HG02884 (cell line): Measurements from ENCODE around the gene TBC1D3K.
"Not testable (repeated sequence)": the region's sequence is repeated elsewhere in the genome, so short reads cannot be mapped to it uniquely, and the experiment has no call there.

Source experiments
- ATAC-seq: cut with Tn5 transposase; IDR thresholded peaks from one replicate; pipeline ENCODE4 v1.9.1; 2021; ENCODE audit warnings: mild to moderate bottlenecking, moderate library complexity; ENCODE audit not compliant: unreplicated experiment

Gene TBC1D3K

DNA sequence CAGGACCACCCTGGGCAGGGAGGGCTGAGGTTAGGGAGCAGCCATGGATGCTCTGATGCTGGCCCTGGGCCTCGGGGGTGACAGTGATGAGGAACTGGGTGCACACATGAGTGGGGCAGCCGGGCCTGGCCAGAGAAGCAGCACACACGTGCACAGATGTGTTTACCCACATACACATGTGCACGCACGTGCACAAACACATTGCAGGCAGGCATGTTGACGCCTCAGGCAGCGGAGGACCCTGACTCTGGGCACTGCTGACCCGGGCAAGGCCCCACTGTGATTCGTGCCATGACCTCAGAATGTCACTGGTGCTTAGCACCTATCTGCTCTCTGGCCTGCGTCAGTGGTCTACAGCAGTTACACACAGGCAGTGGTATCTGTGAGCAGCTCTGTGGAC lies at the start of gene TBC1D3K:
Gene TBC1D3K (plus strand): TSS at position 301 of the 400 bp plus-strand sequence. CDS start 1,585 bp downstream, outside the sequence.
- ATAC-seq = not testable (repeated sequence)

DNA sequence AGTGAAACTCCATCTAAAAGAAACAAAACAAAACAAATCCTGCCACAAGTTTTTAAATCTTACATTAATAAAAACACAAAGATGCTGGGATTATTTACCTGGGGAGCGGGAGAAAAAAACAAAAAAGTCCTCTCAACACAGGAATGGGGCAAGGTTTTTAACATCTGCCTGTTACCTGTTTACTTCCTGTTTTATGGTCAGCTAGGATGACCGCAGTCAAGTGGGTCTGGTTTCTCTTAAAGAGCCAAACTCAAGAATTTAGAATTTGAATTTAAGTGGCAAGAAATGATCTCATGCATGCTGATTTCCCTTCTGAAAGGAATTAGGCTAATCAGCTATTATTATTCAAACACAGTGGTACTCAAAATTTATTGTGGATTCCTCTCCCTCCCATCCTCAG lies 39.7 kb upstream of the TBC1D3K start:
- ATAC-seq = no peak

GRCh38 chr17:37885136-37885535 lies 39.1 kb upstream of the TBC1D3K start:
- no peak for ATAC-seq

DNA sequence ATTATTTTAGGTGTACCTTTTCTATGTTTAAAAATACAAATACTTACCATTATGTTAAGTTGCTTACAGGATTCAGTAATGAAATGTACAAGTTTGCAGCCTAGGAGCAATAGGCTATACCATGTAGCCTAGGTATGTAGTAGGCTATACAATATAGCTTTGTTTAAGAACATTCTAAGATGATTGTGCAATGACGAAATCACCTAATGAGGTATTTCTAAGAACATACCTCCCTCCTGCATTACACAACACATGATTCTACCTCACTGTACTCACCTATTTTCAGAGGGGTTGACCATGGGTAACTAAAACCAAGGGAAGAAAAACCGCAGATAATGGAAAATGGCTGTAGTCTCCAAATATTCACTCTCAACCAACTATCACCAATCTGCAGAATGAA lies 35.3 kb upstream of the TBC1D3K start:
- ATAC-seq = no peak

DNA sequence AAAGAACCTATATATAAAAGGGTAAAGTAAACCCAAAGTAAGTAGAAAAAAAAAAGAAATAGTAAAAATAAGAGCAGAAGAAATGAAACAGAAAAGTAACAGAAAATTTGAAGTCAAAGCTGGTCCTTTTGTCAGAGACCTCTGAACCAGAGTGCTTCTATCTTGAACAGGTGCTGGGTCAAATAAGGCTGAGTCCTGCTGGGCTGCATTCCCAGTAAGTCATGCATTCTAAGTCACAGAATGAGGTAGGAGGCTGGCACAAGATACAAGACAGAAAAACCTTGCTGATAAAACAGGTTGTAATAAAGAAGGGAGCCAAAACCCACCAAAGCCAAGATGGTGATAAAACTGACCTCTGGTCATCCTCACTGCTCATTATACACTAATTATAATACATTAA lies 27.3 kb upstream of the TBC1D3K start:
- ATAC-seq = not testable (repeated sequence)
